ENCODE data around the gene RBM5.

GRCh38 chr3:50135964-50136363 is 47.2 kb downstream of the RBM5 start:
- TF ChIP-seq CTCF (IDR thresholded peaks at IDR 0.05; ENCODE audit: low read length) (no peak), EZH2phosphoT487 (IDR thresholded peaks at IDR 0.05; ENCODE audit: low read length) (no peak)
